IPS-NIHi11 (cell line): Measurements from ENCODE around the gene TTLL6.

Experiments used
- DNase-seq: peaks from one replicate; pipeline ENCODE4 v3.0.0; 2012; ENCODE audit warnings: mixed read lengths, low spot score

TTLL6 gene

DNA sequence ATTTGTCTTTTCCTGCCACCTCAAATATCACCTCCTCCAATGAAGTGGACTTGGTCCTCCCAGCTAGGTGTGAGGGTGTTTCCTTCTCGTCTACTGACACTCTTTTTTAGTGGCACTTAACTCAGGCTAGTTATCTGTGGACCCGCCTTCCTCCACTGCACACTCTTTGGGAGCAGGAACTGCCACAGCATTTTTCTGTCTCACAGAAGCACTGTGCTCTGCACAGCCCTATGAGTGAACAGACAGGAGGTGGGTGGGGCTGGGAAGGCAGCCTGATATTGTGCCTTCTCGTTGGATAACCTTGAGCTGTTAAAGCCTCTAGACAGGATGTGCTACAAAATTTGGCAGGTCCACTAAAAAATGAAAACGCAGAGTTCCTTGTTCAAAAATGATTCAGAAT, 56.6 kb downstream of the TTLL6 start:
- DNase-seq: no peak

DNA sequence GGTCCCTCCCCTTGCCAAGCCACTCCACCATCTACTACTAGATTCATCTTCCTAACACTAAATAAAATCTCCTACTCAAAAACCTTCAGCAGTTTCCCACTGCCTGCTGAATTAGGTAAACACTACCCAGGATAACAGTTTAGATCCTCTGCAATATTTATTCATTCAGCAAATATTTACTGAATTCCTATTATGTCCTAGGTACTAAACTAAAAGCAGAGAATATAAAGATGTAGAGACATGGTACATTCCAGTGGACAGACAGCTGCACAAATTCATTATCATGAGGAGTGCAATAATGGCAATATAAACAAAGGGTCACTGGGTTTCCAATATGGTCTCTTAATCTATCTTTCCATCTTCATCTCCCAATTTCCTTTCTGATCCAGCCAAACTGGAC, 57.7 kb downstream of the TTLL6 start:
- DNase-seq: no peak

DNA sequence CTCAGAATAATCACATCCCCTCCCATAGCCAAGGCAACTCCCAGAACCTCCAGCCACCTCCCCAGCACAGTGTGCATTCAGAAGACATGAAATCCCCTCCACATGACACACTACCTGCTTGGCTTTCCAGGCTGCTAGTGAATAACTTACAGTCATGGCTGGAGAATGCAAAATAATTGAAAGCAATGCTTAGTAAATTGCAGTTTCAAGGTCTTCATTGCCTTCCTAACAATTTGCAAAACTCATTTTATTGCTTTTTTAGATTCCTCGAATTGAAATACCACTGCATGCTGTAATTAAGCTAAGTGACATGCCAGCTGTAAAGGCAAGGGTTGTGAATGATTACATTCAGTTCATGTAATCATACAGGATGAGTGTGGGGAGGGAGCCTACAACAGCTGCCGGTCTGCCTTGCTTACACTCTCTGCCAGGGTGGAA, 59.5 kb downstream of the TTLL6 start:
- DNase-seq: no peak

DNA sequence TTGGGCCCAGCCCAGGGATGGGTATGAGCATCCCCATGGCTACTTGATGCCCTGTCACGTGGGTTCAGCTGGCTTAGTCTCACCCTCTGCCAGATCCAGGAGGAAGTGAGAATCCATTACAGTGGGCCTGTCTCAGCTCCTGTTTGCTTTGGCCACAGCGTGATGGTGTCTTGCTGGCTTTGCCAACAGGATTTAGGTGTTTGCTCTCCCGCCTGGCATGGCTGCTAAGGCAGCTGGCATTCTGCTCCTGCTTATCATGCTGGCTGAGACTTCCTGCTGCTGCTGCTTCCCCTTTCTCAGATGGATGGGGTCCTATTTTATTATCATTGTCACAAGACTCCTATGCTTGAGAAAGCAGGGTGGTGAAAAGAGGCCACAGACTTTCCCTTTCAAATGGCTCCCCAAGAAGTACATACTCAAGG, 60.2 kb downstream of the TTLL6 start:
- no peak for DNase-seq

DNA sequence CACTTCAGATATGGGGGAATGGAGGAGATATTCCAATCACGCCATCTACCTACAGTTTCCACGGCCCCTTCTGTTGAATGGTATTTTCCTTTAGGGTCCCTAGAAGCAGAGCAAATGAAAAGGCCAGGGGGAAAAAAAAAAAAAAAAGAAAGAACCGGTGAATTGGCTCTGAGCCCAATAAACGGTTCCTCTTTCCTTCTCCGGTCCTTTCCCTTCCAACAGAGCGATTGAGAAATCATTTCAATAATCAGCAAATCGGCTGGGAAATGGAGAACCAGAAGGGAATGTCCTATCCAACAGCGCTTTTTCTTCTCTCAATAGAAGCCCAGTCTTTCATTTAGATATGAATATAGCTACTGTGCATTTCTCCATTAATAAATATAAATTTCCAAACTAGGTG, 61.7 kb downstream of the TTLL6 start:
- no peak for DNase-seq

DNA sequence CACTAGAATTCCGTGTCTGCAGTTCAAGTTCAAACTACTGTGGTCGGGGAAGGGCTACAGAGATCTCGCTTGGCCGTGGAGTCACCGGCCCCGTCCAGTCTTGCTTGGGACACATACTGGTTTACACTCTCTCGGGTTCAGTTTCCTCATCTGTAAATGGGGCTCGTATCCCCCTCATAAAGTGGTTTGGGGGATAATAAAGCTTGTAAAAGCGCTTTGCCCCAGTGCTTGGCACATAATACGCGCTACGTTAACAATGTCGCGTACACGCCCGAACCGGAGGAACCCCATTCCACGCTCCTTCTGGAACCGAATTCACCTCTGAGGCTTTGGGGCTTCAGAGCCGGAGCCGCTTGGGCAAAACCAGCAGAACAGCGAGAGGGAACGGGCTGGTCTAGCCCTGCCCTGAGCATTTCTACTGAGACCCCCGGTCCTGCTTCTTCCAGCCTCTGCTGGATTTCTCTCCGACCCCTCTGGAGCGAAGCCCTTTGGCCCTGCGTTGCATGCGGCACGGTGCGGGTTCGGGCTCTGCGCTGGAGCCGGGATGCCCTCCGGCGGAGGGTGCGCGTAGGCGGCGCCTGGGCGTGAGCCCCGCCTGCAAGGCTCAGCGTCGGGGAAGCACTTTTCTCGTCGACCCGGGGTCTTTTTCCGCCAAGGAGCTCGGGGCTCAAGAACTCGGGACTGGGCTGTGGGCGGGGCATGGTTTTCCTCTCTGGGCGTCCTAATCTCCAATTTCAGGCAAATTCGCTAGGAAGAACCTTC, 62.3 kb downstream of the TTLL6 start:
- peak; percentile 73 for DNase-seq

DNA sequence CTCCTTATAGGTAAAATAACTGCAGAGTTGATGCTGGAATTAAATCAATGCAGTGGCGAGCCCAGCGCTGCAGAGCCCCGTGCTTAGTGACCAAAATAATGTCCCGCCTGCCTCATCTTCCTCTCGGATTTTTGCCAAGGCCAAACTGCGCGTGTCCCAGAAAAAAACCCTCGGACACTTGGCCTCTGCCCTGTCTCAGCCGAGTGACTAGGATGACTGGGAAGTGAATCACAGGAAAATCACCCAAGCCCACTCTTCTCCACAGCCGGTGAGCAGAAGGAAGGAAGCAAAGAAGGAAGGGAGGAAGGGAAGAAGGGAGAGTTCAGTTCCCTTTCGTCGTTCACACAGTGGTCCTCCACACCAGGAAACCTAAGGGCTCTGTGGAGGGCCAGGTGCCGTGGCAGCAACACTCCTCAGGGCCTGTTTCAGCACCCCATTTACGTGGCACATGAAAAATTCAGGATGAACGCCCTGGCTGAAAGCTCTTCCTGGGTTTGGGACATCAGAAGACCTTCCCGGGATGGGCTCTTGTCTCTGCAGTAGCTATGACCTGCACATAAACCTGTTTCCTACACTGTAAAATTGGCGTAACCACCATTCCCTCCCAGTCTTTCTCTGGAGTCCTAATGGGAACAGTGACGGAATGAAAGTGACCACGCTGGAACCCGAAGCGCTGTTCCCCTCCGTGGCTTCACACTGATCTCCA, 63.1 kb downstream of the TTLL6 start:
- no peak for DNase-seq

DNA sequence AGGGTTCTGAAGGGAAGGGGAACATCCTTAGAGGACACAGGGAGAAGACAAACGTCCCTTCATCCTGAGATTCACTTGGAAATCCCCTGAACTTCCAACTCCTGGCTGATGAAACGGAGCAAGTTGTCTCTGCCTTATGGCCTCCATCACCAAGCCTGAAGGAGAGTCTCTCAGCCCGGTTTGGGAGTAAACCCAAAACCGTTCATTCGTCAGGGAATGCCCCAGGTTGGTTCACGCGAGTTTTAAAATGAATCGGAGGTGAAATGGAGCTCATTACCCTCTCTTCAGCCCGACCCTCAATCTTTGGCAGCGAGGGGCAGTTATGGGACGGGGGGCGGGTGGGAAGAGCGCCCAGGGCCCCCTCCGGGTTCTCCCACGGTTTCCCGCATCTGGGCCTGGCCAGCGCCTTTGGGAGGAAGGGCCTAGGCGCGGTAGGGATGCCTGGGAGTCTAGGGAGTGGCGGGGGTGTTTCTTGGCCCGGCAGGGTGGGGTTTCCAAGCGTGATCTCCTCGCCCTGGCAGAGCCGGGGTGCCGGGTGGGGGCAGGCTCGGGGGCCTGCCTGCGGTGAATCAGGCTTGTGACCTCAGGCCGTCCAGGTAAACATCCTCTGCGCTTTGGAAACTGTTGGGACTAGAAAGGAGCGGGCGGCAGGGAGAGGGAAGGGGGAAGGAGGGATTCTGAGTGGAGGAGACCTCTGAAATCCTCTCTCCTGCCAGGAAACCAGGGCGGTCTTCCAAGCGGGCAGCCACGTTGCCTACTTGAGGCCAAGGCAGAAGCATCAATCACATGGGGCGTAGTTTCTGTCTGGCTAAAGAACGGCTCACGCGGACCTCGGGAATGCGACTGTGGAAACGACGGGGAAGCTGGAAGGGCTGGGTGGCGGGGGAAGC, 64.4 kb downstream of the TTLL6 start:
- peak; percentile 26 for DNase-seq

DNA sequence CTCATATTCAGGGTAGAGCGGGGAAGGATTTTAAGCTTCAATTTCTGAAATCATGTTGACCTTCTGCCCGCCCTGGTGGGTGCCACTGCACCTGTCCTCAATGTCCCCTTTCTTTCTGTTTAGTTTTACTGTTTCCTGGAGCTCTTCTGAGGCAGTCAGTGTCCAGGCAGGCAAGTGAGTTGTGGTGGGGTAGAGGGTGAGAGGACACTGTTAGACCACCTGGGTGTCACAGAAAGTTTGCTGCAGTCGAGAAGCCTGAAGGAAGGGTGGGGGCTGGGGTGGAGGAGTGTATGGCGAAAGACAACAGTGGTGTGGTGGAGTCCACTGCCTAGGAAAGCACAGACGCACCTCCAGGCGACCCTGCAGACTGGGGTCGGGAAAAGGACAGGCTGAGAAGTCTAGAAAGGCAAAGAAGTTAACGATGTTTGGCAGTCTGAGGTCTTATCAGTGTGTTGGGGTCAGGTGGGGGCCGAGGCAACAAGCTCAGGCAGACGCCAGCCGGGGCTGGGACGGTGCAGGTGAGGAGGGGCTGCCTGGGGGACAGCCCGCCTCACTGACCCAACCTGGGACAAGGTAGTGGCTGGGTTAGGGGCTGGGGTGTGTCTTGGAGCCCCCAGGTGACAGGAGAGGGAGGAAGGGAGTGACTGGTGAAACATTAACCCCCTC, 65.2 kb downstream of the TTLL6 start:
- no peak for DNase-seq

DNA sequence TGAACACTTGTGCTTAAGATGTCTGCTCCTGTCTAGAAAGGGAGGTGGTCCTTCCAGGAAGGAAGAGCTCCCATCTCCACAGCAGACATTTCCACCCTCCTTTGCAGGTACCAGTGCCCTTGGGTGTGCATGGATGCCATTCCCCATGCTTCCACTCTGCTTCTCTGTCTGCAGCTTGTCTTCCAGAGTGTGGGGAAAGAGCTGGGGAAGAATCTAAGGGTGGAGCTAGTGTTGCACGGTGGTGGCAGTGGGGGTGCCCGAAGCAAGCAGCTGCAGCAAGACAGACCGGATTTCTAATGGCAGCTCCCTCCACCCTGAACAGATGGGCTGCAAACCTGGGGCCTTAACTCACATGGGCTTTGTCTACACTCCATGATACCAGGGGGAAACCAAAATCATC, 65.9 kb downstream of the TTLL6 start:
- DNase-seq: no peak

DNA sequence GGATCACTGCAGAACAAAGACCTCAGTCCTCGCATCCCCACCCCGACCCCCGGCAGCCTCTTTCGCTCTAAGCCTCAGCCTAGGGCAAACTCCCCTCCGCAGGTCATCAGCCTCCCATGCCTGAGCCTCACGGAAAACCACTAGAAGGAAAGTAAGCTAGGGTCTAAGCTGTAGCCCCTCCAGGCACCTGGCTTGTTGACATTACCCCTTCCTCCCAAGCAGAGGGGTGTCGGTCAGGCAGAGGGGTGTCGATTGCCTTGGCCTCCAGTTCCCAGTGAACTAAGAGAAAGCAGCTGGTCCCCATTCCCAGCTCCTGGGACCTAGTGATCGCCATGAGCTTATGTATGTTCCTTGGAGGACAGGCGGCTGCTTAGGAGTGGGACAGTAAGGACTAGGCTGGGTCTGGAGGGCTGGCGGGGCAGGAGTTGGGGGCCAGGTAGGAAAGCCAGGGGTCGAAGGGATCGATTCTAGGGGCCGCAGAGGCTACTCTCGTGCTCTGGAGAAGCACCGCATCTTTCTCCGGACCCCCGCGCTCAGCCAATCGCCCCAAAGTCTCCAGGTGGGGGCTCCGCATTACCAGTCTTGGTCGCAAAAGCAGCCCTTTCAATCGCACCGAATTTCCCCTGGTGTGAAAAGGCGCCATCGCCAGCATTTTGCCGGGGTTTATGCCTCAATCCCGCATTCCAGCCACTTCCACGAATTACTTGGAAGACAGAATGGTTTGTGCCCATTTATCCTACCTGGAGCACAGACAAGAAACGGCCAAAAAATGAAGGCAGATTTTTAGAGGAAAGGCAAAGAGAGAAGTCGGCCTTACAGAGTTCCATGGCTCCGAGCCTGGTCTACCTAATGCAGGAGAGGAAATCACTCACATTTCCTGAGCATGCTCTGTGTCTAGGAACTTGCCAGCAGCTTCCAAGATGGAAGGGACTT, 67.1 kb downstream of the TTLL6 start:
- DNase-seq: peak; percentile 26

DNA sequence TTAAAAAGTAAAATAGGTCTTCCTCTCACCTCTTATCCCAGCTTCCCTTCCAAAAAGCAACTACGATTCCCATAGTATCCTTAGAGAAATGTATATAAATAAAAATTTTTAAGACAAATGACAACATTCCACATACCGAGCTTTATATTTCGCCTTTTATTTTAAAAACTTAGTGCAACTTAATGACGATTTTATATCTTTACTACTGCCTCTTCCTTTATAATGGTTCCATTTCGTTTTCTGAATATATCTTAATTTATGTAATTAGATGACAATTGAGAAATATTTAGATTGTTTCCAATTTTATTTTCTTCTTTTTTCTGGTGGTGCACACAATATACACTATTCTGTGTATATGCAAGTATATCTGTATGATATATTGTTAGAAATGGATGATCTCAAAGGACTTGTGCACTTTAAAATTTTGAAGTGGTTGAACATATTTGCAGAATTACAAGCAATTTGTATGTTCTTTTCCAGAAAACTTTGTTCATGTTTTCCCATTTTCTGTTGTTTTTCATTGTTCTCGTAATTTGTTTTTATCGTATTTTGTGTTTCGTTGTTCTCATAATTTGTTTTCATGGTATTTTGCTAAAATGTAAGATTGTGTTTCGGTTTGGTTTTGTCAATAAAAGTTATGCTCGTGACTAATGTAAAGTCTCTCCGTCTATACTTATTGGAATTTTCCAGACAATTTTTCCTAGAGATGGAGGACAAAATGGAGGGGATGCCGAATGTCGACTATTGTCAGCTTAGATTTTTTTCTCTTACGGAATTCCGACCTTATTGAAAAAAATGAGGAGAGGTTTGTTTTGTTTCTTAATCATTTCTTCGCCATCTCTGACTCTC, 68.1 kb downstream of the TTLL6 start:
- DNase-seq: no peak

DNA sequence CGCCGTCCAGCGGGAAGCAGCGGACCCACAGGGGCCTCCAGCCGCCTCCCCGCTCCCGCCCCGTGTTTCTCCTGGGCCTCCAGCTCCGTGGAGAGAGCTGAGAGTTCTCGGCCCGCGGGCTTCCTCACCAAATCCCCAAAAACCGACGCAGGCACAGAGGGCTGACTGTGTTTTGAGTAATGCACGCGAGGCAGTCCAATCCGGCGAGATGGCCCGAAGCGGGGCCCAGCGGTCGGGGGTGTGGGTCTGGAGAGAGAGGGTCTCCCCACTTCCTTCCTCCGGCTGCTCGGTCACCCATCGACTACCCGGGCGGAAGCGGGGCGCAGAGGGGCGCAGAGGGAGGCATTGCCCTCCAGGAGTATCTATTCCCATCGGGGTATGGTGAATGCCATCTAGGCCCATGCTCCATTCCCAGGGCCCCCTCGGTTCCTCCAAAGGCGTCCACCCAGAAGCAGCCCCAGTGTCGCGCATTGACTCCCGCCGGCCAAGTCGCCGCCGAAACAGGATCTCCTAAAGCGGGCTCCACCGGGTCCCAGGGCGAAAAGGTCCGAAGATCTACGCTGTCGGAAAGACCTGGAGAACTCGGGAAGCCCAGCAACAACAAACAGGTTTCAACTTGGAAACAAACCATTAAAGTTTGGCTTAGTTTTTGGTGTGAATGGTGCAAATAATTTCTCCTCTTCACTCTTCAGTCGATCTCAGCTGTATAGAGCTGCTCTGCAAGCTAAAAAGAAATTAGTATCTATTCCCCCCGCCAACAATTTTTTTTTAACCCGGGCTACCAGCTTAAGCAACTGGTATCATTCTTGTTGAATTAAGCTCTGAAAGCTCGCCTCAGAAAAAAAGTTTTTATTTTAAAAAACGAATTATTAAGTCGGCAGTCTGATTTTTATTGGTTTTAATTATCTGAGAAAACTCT, 69.3 kb downstream of the TTLL6 start:
- DNase-seq: peak; percentile 43

DNA sequence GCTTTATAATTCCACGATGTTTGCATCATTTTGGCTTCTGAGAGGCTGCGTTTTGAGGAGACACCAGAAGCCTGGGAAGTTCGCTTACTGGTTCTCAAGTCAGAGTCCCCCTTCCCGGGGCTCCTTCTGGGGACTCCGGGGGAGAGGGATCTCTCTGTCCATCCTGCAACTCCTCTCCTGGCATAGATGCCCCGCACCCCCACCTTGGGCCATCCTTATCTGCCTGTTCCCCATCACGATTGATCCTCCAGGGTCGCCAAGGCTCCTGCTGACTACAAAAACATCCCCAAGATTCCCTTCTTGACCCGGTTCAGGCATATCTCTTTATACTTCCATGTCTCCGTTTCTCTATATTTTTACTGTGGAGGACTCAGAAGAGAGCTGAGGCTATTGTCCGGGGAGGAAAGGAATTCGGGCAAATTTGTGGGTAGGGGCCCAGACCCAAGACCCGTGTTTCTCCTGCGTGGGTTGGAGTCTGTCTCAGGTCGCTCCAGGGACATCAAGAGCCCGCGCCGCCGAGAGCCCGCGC, 70.0 kb downstream of the TTLL6 start:
- peak; percentile 40 for DNase-seq

DNA sequence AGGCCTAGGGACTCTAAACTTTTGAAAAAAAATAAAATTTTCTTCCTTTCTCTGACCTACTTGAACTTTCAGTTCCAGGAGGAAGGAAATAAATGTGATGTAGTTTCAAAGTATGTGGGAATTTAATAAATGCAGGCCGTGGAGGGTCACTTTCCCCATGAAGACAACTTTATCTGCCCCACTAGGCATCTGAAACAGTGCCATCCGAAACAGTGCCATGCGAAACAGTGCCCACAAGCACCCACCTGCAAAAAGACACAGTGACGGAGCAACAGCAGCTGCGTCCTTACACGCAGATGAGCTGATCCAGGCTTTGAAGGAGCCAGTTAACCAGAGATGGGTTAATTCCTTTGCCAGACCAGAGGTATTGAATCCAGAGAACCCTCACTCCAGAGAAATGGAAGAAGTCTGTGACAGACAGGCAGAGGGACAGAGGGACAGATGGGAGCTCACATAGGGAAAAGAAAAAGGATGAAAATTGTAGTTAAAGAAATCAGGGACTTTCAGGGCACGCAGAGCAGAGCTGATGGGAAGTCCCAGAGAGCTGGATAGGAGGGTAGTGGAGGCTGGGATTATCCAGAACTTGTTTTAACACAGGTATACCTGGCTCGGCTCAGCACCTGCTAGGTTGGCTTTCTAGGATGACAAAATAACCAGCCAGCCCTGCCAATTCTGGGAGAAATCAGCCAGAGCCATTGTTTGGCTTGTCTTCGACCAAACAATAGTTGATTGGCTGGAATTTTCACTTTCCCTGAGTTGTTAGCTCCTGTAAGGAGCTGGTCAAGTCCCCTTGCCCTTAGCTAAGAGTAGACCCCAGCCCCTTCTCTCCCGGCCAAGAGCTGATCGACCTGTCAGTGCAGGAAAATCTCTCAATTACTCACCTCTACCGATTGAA, 71.4 kb downstream of the TTLL6 start:
- no peak for DNase-seq

DNA sequence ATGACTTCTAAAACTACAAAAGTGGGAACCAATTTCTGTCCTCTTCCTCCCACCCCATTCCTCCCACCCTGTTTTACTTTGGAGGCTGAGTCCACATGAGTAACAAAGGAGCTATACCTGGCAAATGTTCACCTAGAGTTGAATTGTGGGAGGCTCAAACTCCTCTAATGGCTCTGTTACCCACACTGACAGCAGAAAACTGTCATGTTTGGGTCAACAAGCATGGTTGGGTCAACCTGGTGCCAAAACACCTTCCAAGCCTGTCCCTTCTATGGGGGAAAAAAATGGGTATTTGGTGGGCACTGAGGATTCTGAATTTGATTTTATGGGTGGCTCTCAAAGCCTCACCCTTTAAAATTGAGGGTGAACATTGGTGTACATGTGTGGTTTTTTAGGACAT, 76.5 kb downstream of the TTLL6 start:
- DNase-seq: no peak

DNA sequence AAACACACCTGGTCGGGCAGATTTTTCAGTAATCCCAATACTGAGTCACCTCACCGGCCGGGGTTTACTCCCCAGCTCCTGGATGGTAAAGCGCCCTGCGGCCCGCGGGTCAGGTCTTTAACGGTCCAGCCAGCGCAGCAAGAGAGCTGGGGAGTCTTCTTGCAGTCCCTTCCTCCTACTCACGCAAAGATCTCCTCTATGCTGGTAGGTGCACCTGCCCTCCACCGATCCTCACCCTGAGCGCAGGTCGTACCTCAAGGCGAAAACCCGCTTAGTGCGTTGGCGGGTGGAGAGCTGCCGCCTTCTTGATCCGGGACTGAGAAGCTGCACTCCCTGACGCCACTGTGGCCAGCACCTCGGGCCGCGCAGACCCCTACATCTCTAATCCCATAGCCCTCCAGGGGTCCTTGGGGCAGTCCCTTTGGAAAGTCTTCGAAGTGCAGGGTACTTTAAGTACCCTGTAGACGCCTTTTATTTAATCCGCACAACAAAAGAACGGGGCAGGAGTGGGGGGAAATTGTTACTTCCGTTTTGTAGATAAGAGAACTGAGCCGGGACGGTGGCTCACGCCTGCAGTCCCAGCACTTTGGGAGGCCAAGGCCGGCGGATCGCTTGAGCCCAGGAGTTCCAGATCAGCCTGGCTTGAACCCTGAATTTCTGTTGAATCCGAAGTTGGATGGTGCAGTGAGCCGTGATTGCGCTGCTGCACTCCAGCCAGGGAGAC, 78.1 kb downstream of the TTLL6 start:
- DNase-seq: peak; percentile 28
